SH-SY5Y (cell line): ENCODE results near the gene GSTK1.

Experiments
- GATA2 ChIP-seq: IDR thresholded peaks from 2 replicates; pipeline ENCODE4 v1.6.1; 2011; ENCODE audit warnings: mild to moderate bottlenecking, low read depth, low read length
- GATA3 ChIP-seq: IDR thresholded peaks from 2 replicates; pipeline ENCODE4 v1.6.1; 2011; ENCODE audit warnings: low read depth, mild to moderate bottlenecking, low read length, moderate library complexity

DNA sequence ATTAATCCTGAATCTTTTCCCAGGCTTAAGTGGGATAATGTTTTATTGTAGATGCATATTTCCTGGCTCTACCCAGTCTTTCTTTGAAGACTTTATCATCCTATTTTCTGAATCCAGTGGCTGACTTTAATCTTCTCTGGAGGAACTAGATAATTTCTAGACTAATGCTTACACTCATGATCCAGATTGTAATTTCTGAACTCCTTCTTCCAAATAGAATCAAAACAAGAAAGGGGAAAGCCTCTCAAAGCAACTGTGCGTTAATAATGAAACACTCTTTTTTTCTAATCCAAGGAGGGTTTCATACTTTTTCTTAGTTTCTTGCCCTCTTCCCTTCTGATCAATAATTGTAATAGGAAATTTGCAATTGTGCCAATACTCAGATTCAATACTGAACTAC is 8.0 kb downstream of the GSTK1 start:
- TF ChIP-seq GATA2: no peak
- no peak for TF ChIP-seq GATA3
